Right ventricle myocardium inferior (tissue), 1 donor: Measurements from ENCODE around the gene SLIT3. TPM values are rescaled to one million over a fixed set of nuclear protein-coding genes. Genes with fewer than 3 reads are reported as not detected.

Experiments used
- ATAC-seq: fragments of 200-7000 bp; cut with Tn5 transposase; one replicate; pipeline ENCODE4 v1.9.1; 2020; ENCODE audit warnings: mild to moderate bottlenecking, moderate library complexity
- DNase-seq: peaks from one replicate; pipeline ENCODE4 v3.0.0; 2021; ENCODE audit errors: missing footprints
- intact Hi-C: fragments of 100-400 bp; cut with DNase I; formaldehyde crosslinking; loops from one replicate; pipeline ENCODE4 v1.11.0; 2022
- total RNA-seq: library from RNA; stranded (reverse); fragmentation: NEBNext Ultra II Directional; extraction: Animal tissue kit (Norgen Biotek cat#: 25700); gene quantifications from one replicate; pipeline ENCODE4 v1.2.1, GENCODE V29; 2021
- donor health status: DM: no; HTN: yes; CAD: no; lungs with severe emphysema.

The SLIT3 gene
- total RNA-seq, 1 donor from 2014 or later = 12.4 TPM

GRCh38 chr5:168944004-168944403 is 356.9 kb downstream of the SLIT3 start:
- ATAC-seq = peak; percentile 62
- intact Hi-C loops = no loop called here

DNA sequence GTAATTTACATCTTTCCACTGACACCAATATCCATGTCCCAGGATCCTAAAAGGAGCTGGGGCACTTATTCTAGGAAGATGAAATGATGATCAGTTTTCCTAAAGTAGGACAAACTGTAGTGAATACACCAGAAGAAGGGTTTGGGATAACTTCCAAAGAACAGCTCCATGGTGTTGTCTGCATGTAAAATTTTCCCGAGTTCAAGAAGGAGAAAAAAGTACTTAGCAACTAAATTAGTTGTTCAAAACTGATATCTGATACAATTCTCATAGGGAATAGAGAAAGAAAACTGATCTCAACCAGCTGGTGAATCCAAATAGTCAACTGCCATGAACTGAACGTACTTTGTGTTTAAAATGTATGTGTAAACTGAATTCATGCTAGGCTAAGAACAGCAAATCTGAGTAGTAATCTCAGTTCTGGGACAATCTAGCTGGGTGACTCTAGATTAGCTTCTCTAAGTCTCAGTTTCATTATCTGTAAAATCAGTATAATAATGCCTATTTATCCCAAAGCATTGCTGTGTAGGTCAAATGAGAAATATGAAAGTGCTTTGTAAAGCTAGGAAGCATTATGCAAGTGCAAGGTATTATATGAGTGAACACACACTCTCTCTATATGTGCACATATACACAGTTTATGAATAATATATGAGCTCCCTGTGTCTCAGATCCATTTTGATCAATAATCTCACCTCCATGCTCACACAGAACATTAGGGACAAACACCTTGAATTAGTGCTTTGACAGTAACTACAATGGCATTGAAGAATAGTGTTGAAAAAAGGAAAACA is 357.7 kb downstream of the SLIT3 start:
- intact Hi-C loops = no loop called here
- ATAC-seq (no peak), DNase-seq (no peak)

More at GRCh38 chr5:168944004-168944403, 356.9 kb downstream of the SLIT3 start:
- no peak for DNase-seq

DNA sequence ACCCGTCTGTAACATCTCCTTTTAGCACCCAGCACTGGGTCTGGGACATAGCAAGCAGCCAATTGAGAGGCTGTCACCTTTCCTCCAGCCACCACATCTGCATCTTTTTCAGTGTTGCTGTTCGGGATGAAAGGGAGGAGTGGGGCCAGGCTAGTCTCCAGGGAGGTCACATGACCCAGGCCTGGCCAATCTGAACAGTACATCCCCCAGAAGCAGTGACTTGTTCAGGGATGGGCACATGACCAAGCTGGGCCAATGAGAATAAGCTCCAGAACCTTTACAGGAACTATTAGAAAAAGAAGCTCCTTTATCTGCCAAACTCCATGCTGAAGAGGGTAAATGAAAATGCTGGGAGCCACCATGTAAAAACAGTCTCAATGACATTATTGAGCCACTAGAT is 359.0 kb downstream of the SLIT3 start:
- intact Hi-C loops = no loop called here
- no peak for ATAC-seq
- DNase-seq = no peak

DNA sequence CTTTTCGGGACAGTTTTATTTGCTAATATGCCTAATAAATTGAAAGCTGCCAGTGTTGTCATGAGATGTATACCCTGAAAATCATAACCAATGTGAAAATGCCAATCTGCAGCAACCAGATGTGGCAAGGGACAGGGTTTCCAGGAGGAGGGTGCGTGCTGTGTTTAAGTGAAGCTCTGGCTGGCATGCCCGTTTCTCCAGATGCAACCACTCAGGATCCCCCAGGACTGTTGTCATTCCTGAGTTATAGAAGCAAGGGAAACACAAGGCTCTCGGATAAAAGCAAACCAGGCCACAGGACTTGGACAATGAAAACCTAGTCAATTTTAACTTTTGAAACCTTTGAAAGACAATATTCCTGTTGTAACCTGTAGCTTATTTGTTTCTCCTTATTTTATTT is 360.2 kb downstream of the SLIT3 start:
- DNase-seq = no peak
- intact Hi-C loops = no loop called here
- ATAC-seq = no peak

DNA sequence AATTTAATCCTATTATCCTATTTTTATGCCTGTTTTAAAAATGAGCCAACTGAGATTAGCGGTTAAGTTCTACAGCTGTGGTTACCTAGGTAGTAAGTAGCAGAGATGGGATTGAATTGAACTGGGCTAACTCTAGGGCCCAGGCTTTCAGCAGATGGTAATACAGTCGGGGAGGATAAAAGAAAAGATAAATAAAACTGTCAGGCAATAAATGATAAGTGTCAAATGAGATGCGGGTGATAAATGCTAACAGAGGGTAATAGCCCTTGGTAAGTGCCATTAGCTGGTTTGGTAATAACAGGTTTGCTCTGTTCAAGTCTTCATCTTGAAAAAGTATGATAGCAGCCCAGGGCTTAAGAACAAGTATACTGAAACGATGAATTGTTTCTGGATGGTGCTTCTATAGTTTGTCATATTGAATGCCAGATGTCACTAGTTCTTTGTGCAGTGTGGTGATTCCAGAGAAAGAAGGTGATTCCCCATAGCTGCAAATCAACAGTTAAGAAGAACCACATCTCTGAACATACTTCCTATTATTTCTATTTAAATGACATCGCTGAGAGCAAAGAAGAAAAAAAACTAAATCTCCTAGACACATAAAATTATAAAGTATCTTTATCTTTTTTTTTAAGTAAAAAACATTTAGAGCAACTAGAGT is 360.9 kb downstream of the SLIT3 start:
- intact Hi-C loops = no loop called here
- no peak for ATAC-seq

GRCh38 chr5:168939156-168939800 is 361.7 kb downstream of the SLIT3 start:
- DNase-seq (no peak), ATAC-seq (no peak)
- intact Hi-C loops = no loop called here

More for the DNA sequence above, 360.9 kb downstream of the SLIT3 start:
- no peak for DNase-seq

GRCh38 chr5:168936511-168936910 is 364.4 kb downstream of the SLIT3 start:
- DNase-seq = no peak
- intact Hi-C loops = no loop called here
- no peak for ATAC-seq

- DNase-seq (no peak), ATAC-seq (no peak)
- intact Hi-C loops = no loop called here
Measured at GRCh38 chr5:168935183-168935582, 365.8 kb downstream of the SLIT3 start.

DNA sequence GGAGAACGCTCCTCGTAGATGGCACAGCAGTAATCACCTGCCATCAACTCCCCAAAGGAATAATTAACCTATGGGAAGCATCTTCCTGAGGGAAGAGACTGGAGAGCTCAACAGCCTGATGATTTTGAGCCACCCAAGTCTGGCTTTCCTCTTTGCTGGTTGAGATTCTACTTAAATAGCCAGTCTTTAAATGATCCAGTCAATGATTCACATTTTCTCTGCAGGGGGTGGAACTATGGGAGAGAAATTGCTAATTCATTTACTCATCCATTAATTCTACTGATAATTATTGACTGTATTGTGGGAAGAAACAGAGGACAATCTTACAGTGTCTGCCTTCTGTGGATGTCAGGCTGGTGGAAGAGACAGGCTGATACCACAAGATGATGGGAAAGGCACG is 366.8 kb downstream of the SLIT3 start:
- no peak for ATAC-seq
- DNase-seq = no peak
- intact Hi-C loops = no loop called here

DNA sequence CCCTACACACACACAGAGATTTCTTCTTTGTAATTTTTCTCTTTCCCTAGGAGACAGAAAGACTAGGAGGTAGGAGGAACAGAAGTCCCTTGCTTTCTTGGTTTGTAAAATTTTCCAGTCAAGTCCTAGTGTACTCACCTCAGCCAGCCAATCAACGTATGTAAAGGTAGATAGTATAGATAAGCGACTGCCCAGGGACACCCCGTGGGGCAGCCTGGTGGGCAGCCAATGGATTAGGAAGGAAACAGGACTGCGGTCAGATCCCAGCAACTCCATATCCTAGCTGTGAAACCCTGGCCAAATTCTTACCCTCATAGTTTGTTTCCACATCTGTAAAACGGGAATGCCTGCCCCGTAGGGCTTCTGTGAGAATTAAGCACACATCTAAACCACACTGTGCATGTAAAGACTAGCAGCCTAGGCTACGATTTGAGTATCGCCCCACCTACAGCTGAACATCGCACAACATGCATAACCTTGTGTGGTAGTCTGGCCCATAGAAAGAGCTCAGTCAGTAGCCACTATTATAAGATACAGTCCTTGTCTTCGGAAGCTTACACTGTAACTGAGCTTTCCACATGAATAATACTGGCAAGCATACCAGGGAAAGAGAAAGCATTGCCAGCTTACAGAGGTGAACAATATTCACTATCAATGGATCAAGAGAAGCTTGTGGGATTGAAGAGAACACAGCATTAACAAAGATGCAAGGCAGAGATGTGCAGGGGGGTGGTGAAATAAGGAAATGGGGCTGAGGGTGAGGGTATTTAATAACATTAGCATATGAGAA is 368.3 kb downstream of the SLIT3 start:
- no peak for ATAC-seq
- DNase-seq = no peak
- intact Hi-C loops = no loop called here

GRCh38 chr5:168931638-168932345 is 369.1 kb downstream of the SLIT3 start:
- no peak for DNase-seq
- intact Hi-C loops = no loop called here
- peak; percentile 55 for ATAC-seq

DNA sequence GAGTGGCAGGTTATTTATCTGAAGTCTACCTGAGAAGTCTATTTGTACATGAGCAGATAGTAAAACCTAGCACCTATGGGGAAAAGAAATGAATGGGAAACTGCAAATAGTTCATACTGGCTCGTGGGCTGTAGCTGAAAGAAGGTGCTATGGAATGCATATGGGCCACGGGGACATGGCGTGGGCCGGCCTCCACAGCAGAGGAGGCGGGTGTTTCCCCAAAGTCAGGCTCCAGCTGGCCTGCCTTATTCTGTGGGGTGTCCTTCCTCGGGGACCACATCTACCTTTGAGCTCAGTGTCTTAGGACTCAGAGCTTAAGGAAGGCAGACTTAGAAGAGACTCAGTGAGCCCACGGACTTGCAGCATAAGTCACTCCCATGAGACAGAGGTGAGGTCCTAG is 371.3 kb downstream of the SLIT3 start:
- intact Hi-C loops = no loop called here
- no peak for DNase-seq
- no peak for ATAC-seq

- ATAC-seq (no peak), DNase-seq (no peak)
- intact Hi-C loops = no loop called here
Measured at GRCh38 chr5:168925160-168925559, 375.8 kb downstream of the SLIT3 start.

DNA sequence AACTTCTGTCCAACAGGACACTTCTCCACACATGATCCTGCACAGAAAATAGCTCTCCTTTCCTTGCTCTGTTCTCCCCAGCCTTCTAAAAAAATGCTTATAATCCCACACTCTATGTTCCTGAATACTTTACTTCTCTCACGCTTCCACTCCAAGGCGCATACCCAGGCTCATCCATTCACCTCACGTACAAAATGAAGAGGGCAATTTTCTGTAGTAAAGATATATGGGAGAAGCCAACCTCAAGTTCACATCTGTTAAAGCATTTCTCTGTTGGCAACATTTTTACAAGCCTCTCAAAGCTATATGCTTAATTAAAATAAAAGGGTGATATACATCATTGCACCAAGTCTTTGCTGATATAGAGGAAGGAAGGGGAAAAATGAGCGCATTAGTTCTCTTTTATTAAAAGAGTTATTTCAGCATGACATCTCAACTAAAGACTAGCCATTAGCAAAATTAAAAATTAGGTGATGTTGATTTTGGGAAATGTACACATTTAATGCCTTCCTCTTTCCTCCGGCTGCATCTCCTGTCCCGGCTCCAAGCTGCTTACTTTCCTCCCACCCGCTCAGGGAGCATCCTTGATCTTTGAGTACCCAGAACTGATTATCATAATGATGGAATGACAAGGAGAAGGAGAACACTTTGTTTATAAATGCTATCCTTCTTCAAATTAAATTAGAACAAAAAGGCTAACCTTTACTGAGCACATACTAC is 379.6 kb downstream of the SLIT3 start:
- intact Hi-C loops = no loop called here
- ATAC-seq (no peak), DNase-seq (no peak)

- ATAC-seq = no peak
- intact Hi-C loops = no loop called here
- DNase-seq = no peak
Measured at GRCh38 chr5:168920019-168920810, 380.7 kb downstream of the SLIT3 start.

DNA sequence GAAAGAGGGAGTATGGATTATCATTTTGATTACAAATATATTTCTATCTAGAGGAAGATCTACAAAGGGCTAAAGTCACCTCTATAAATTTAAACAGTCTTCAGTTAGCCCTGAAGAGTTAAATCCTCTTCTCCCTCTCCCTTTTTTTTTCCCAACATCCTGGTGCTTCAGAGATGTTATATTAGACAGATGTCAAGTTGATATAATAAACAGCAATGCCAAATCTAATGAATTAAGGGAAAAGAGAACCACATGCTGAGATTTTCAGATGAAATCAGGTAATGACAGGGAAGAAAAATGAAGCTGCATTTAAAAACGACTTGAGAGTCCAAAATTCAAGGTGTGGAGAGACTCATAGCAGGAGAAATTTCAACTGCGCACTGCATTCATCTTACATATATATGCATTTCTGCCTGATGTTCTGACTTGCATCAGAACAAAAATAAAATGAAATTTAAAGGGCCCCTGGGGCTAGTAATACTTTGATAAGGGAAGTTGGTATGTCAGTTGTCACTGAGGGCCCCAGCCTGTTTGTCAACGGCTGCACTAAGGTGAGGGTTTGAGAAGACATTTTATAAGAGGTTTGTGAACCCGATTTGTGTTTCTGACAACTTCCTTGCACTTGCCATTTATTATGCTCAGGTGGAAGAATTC is 382.9 kb downstream of the SLIT3 start:
- intact Hi-C loops = no loop called here
- no peak for DNase-seq
- no peak for ATAC-seq

- intact Hi-C loops = no loop called here
- ATAC-seq (no peak), DNase-seq (no peak)
Measured at GRCh38 chr5:168916852-168917251, 384.1 kb downstream of the SLIT3 start.
